PFSK-1 (cell line): Measurements from ENCODE around the gene CHD5.

Experiments
- FOXP2 ChIP-seq: optimal IDR thresholded peaks from 2 replicates; pipeline ENCODE3; 2011; ENCODE audit warnings: borderline replicate concordance, control low read depth, inconsistent platforms; ENCODE audit not compliant: insufficient read depth; ENCODE audit errors: extremely low read length, extremely low read depth
- POLR2AphosphoS5 ChIP-seq: IDR thresholded peaks from 2 replicates; pipeline ENCODE4 v1.6.1; 2012; ENCODE audit warnings: low read depth, mild to moderate bottlenecking, control low read depth, low read length, moderate library complexity
- REST ChIP-seq, 2 experiments: IDR thresholded peaks; 2 replicates each; pipeline versions ENCODE4 v1.6.1 to v1.8.0; 2011 to 2012; ENCODE audit warnings: low read depth in 2 of 2, low read length in 2 of 2, control low read depth in 1 of 2, inconsistent platforms in 1 of 2, mild to moderate bottlenecking in 1 of 2, moderate library complexity in 1 of 2; ENCODE audit not compliant: insufficient read depth in 1 of 2
- SIN3A ChIP-seq: IDR thresholded peaks from 2 replicates; pipeline ENCODE4 v1.6.1; 2012; ENCODE audit warnings: mild to moderate bottlenecking, low read length, moderate library complexity, borderline replicate concordance; ENCODE audit not compliant: insufficient read depth
- TAF1 ChIP-seq: IDR thresholded peaks from 2 replicates; pipeline ENCODE4 v1.6.1; 2012; ENCODE audit warnings: low read length, control low read depth, borderline replicate concordance; ENCODE audit not compliant: insufficient read depth

CHD5 gene

GRCh38 chr1:6106977-6107376 lies 73.1 kb downstream of the CHD5 start:
- TF ChIP-seq TAF1: no peak
- TF ChIP-seq POLR2AphosphoS5: no peak
- TF ChIP-seq FOXP2: no peak
- TF ChIP-seq REST (IDR thresholded peaks at IDR 0.05; ENCODE audit: insufficient read depth in 1 of 2, low read depth in 2 of 2, low read length in 2 of 2): no peak
- no peak for TF ChIP-seq SIN3A

GRCh38 chr1:6106321-6106731 lies 73.8 kb downstream of the CHD5 start:
- TF ChIP-seq REST (IDR thresholded peaks at IDR 0.05; ENCODE audit: insufficient read depth in 1 of 2, low read depth in 2 of 2, low read length in 2 of 2) (no peak), POLR2AphosphoS5 (no peak), TAF1 (no peak), SIN3A (no peak), FOXP2 (no peak)

- TF ChIP-seq POLR2AphosphoS5: no peak
- no peak for TF ChIP-seq FOXP2
- no peak for TF ChIP-seq SIN3A
- TF ChIP-seq REST (IDR thresholded peaks at IDR 0.05; ENCODE audit: insufficient read depth in 1 of 2, low read depth in 2 of 2, low read length in 2 of 2): no peak
- no peak for TF ChIP-seq TAF1
Measured at GRCh38 chr1:6105763-6106162, 74.4 kb downstream of the CHD5 start.

GRCh38 chr1:6105218-6105679 lies 74.9 kb downstream of the CHD5 start:
- TF ChIP-seq SIN3A (no peak), TAF1 (no peak), FOXP2 (no peak), POLR2AphosphoS5 (no peak), REST (IDR thresholded peaks at IDR 0.05; ENCODE audit: insufficient read depth in 1 of 2, low read depth in 2 of 2, low read length in 2 of 2) (no peak)

GRCh38 chr1:6104631-6105030 lies 75.5 kb downstream of the CHD5 start:
- no peak for TF ChIP-seq REST (IDR thresholded peaks at IDR 0.05; ENCODE audit: insufficient read depth in 1 of 2, low read depth in 2 of 2, low read length in 2 of 2)
- TF ChIP-seq TAF1: no peak
- no peak for TF ChIP-seq FOXP2
- no peak for TF ChIP-seq SIN3A
